ENCODE results near the gene NUP62. TPM values are rescaled to one million over a fixed set of nuclear protein-coding genes. Genes with fewer than 3 reads are reported as not detected.

The NUP62 gene
- total RNA-seq, 1 donor from 2014 or later: 57.7 TPM

DNA sequence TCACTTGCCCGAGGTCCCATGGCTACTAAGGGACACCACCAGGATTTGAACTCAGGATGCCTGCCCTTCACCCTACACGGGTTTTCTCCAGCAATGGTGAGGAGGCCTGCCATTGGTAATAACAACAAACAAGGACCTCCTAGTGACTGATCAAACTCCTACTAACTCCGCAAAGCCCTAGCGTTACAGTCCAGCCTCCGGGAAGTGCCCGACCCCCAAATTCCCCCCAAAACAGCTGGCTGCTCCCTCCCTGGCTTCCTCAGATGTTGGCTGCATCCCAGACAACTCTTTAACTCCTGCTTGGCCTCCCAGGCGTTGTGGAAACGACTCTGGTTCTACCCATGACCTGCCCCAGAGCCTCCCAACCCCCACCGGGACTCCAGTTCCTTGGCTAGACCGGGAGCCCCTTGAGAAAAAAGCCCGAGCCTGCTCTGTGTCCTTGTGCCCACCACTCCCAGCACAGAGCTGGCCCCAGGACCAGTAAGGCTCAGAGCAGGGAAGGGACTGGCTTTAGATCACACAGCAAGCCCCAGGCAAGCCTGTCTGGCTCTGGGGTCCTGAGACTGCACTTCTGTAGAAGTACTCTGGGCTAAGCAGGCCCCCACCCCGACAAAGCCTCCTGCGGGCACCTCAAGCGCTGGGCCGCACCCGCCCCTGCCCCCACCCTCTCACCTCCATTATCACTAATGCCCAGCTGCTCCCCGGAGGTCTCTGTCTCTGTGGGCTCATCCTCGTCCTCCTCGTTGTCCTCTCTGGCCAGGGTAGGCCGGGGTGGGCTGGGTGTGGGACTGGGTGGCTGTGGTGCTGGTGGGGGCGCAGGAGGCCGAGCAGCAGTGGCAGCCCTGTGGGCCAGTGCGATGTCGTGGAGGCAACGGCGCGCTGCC, 56.8 kb downstream of the NUP62 start:
- H3K4me3 Mint-ChIP-seq (ENCODE audit: unreplicated experiment): no peak overlapping the region
- peak overlapping the region; percentile 50 for H3K27ac Mint-ChIP-seq (ENCODE audit: unreplicated experiment)
- H3K27me3 Mint-ChIP-seq (ENCODE audit: unreplicated experiment): no peaks in the 10 kb centered on the region
- H3K9me3 Mint-ChIP-seq (ENCODE audit: unreplicated experiment): no peaks in the 10 kb centered on the region
- DNase-seq (ENCODE audit: extremely low spot score, unreplicated experiment): no peak
- TF ChIP-seq, protein P1, sequence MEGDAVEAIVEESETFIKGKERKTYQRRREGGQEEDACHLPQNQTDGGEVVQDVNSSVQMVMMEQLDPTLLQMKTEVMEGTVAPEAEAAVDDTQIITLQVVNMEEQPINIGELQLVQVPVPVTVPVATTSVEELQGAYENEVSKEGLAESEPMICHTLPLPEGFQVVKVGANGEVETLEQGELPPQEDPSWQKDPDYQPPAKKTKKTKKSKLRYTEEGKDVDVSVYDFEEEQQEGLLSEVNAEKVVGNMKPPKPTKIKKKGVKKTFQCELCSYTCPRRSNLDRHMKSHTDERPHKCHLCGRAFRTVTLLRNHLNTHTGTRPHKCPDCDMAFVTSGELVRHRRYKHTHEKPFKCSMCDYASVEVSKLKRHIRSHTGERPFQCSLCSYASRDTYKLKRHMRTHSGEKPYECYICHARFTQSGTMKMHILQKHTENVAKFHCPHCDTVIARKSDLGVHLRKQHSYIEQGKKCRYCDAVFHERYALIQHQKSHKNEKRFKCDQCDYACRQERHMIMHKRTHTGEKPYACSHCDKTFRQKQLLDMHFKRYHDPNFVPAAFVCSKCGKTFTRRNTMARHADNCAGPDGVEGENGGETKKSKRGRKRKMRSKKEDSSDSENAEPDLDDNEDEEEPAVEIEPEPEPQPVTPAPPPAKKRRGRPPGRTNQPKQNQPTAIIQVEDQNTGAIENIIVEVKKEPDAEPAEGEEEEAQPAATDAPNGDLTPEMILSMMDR (IDR thresholded peaks at IDR 0.05): no peak
- H3K4me1 Mint-ChIP-seq (ENCODE audit: unreplicated experiment): peaks cover 26% of the 10 kb centered on the region
- H3K36me3 Mint-ChIP-seq (ENCODE audit: unreplicated experiment): peaks cover 4% of the 10 kb centered on the region

DNA sequence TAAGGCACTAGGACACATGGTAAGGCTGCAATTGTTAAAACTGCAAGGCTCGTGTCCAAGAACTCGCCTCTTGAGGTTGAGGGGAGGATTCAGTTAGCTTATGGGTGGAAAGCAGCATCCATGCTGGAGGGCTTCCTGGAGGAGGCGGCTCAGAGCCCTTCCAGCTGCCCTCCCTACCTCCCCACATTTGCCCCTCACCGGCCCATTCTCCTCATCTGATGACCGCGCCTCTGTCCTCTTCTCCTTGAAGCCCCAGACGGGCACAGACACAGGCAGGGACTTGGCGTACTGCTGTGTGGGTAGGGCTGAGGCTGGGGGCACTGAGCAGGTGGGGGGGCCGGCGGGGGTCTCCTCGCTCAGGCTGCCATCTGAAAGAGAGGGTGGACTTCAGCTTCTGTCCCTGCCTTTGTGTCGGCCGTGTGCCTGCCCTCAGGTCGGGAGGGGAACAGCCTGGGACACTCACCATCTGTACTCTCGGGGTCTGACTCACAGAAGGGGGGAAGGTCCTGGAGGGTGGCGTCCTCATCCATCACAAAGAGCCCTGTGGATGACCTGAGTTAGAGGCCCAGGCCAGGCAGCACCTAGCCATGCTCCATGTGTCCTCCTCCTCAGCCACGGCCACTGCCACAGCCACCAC, 57.8 kb downstream of the NUP62 start:
- Mint-ChIP-seq H3K4me1 (ENCODE audit: unreplicated experiment) (peaks cover 32% of the 10 kb centered on the region), H3K27me3 (ENCODE audit: unreplicated experiment) (no peaks in the 10 kb centered on the region), H3K4me3 (ENCODE audit: unreplicated experiment) (peak overlapping the region; percentile 48), H3K9me3 (ENCODE audit: unreplicated experiment) (no peaks in the 10 kb centered on the region), H3K27ac (ENCODE audit: unreplicated experiment) (no peak overlapping the region), H3K36me3 (ENCODE audit: unreplicated experiment) (peaks cover 4% of the 10 kb centered on the region)
- no peak for DNase-seq (ENCODE audit: extremely low spot score, unreplicated experiment)
- TF ChIP-seq, protein P1 (IDR thresholded peaks at IDR 0.05): no peak

DNA sequence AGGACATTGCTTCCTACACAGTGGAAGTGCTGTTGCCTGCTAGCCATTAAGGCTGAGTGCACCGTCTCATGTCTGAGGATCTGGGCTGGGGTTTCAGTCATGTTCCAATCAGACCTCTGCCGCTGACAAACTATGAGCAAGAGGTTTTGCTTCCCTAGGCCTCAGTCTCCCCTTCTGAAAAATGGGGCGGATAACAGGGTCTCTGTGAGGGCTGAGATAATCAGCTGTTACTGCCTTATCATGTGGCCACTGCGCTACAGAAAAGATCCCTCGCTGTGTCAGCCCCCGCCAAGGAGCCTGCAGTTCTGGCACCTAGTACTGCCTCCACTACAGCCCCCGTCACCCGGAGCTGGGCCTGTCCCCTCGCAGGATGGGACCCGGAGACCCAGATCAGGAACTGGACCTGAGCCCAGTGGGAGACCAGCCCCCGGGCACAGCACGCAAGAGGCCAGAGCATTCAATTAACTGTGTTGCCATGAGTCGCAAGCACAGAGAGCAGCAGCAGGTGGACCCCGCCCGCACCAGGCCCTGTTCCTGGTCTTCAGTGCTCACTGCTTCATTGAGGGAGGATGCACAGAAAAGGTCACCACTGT, 58.9 kb downstream of the NUP62 start:
- Mint-ChIP-seq H3K9me3 (ENCODE audit: unreplicated experiment) (no peaks in the 10 kb centered on the region), H3K36me3 (ENCODE audit: unreplicated experiment) (peaks cover 4% of the 10 kb centered on the region), H3K27ac (ENCODE audit: unreplicated experiment) (no peak overlapping the region), H3K4me3 (ENCODE audit: unreplicated experiment) (no peak overlapping the region), H3K27me3 (ENCODE audit: unreplicated experiment) (no peaks in the 10 kb centered on the region), H3K4me1 (ENCODE audit: unreplicated experiment) (peaks cover 37% of the 10 kb centered on the region)
- DNase-seq (ENCODE audit: extremely low spot score, unreplicated experiment): no peak
- TF ChIP-seq, protein P1 (IDR thresholded peaks at IDR 0.05): no peak

- Mint-ChIP-seq H3K27me3 (ENCODE audit: unreplicated experiment) (no peaks in the 10 kb centered on the region), H3K4me3 (ENCODE audit: unreplicated experiment) (no peak overlapping the region), H3K9me3 (ENCODE audit: unreplicated experiment) (no peaks in the 10 kb centered on the region), H3K27ac (ENCODE audit: unreplicated experiment) (no peak overlapping the region), H3K36me3 (ENCODE audit: unreplicated experiment) (peaks cover 7% of the 10 kb centered on the region), H3K4me1 (ENCODE audit: unreplicated experiment) (peaks cover 36% of the 10 kb centered on the region)
- TF ChIP-seq, protein P1 (IDR thresholded peaks at IDR 0.05): no peak
- peak; percentile 99 for DNase-seq (ENCODE audit: extremely low spot score, unreplicated experiment)
Measured at GRCh38 chr19:49869484-49870308, 59.6 kb downstream of the NUP62 start.

Measured in osteocyte (in vitro differentiated cells).